Muscle layer of duodenum (tissue), 2 donors: Measurements from ENCODE around the gene FAM219A.

ENCODE experiments used
- H3K27ac ChIP-seq: one replicate; pipeline ENCODE4 v1.7.0; 2013; ENCODE audit warnings: mild to moderate bottlenecking, low read length
- H3K27me3 ChIP-seq: one replicate; pipeline ENCODE4 v1.7.0; 2013; ENCODE audit warnings: low read depth, mild to moderate bottlenecking, control low read depth, low read length
- H3K36me3 ChIP-seq, 2 donors: one replicate each; pipeline ENCODE4 v1.7.0; 2013; ENCODE audit warnings: low read length in 2 of 2, control low read depth in 1 of 2, mild to moderate bottlenecking in 1 of 2; ENCODE audit not compliant: insufficient read depth in 2 of 2, control insufficient read depth in 1 of 2
- H3K4me1 ChIP-seq, 2 donors: one replicate each; pipeline ENCODE4 v1.7.0; 2013; ENCODE audit warnings: low read length in 2 of 2, mild to moderate bottlenecking in 2 of 2, control low read depth in 1 of 2, moderate library complexity in 1 of 2; ENCODE audit not compliant: insufficient read depth in 2 of 2, control insufficient read depth in 1 of 2
- H3K4me3 ChIP-seq, 2 donors: one replicate each; pipeline ENCODE4 v1.7.0; 2013; ENCODE audit warnings: low read length in 2 of 2, low read depth in 1 of 2, mild to moderate bottlenecking in 1 of 2
- H3K9me3 ChIP-seq, 2 donors: one replicate each; pipeline ENCODE4 v1.7.0; 2013; ENCODE audit warnings: low read length in 2 of 2, control low read depth in 1 of 2, mild to moderate bottlenecking in 1 of 2; ENCODE audit not compliant: control insufficient read depth in 1 of 2
- donor health status: healthy.

Gene FAM219A

DNA sequence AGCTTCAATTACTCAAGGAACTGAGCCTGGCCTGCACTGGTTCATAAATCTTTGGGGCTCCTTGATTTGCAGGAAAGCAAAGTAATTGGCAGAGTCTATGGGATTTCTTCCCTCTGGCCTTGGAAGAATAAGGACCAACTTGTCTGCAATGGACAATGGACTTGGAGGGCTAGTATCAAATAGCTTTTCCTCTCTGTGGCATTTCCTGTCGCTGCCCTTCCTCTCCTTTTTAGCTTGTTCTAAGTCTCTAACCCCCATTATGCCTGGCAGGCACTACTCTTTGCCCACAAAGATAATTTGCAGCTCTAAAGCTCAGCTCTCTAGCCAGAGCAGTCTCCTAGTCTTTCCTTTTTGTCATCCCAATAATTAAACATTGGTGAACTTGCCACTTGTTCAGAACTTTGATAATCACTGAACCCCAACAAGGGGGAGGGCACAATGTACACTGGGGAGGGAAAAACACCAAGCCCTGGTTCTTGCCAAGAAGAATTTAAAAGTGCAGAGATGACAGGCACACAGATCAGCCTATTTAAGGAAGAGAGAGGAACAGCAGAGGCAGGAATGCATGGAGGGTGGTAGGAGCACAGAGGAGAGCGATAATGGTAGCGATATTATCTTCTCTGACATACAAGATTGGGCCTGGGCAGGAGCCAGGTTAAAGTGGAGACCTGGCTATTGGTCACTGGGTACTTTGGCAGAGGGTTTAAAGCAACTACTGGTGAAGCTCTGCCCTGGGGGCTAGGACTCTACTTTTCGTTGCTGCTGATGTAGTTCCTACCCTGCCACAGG, 38.5 kb downstream of the FAM219A start:
- H3K27ac ChIP-seq, result no peak overlapping the region

DNA sequence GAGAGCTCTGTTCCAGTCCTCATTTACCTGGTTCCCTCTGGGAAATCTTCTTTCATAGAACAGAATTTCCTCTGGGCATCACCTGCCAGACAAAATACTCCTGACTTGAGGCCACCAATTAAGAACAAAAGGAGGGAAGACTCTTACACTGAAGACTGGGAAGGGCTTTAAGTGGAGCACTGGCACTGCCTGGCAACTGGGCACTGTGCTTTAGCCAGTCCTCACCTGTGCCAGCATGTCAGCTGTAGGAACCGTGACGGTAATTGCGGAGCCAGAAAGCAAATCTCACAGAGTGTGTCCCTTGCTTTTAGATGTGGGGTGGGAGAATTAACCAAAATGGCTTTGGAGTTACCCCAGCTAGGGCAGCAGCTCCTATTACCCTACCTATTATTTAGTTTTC, 40.6 kb downstream of the FAM219A start:
- H3K36me3 ChIP-seq, result no peaks in the 10 kb centered on the region
- no peaks in the 10 kb centered on the region for H3K4me1 ChIP-seq
- no peak overlapping the region for H3K27ac ChIP-seq
- H3K4me3 ChIP-seq, result no peak overlapping the region
- H3K9me3 ChIP-seq, result no peaks in the 10 kb centered on the region
- no peaks in the 10 kb centered on the region for H3K27me3 ChIP-seq

More for the DNA sequence above, 38.5 kb downstream of the FAM219A start:
- H3K27me3 ChIP-seq, result no peaks in the 10 kb centered on the region
- no peak overlapping the region for H3K4me3 ChIP-seq
- H3K9me3 ChIP-seq, result no peaks in the 10 kb centered on the region
- H3K36me3 ChIP-seq, result no peaks in the 10 kb centered on the region
- no peaks in the 10 kb centered on the region for H3K4me1 ChIP-seq

DNA sequence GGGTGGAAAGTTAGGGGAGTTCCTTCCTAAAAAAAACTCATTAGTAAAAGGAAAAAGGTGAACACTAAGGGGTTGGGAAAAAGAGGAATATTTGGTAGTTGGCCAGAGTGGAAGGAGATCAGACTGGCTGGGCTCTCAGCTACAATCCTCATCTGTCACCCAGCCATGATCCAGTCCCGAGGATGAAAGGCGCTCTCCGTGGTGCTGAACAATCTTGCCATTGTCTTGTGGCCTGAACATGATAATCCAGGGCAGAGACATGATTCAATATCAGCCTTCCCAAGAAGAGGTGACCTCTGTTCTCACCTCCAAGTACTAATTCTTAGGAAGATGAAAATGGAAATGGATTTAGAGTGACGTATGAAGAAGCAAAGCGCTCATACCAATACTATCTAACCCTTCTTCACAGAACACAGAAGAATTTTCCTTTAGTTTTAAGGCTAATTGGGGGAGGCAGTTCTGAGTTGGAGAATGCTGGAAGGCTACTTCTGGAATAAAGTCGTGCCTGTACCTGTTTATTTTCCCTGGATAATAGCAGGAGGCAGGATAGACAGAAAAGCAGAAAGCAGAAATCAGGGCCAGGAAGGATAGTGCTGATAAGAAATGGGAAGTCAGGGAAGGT, 45.0 kb downstream of the FAM219A start:
- H3K9me3 ChIP-seq, result no peaks in the 10 kb centered on the region
- no peak overlapping the region for H3K4me3 ChIP-seq
- no peaks in the 10 kb centered on the region for H3K27me3 ChIP-seq
- no peaks in the 10 kb centered on the region for H3K4me1 ChIP-seq
- no peaks in the 10 kb centered on the region for H3K36me3 ChIP-seq
- H3K27ac ChIP-seq, result no peak overlapping the region

DNA sequence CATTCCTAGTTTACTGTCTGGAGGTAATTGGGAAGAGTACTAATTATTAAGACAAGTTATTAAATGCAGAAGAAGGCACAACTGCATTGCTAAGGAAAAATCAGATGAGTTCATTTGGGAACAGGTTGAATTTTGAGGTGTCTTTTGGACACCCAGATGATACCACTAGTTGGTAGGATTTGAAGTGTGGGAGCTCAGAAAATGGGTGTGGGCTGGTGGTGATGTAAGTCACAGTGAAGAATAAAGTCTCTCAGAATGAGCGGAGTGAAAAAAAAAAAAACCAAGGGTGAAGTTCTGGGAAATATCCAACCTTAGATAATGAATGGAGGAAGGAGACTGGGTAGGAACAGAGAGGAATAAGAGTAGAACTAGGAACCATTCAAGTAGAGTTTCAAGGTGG, 46.0 kb downstream of the FAM219A start:
- Histone ChIP-seq H3K4me1 (no peaks in the 10 kb centered on the region), H3K4me3 (no peak overlapping the region), H3K27me3 (no peaks in the 10 kb centered on the region), H3K27ac (no peak overlapping the region), H3K36me3 (no peaks in the 10 kb centered on the region), H3K9me3 (no peaks in the 10 kb centered on the region)

DNA sequence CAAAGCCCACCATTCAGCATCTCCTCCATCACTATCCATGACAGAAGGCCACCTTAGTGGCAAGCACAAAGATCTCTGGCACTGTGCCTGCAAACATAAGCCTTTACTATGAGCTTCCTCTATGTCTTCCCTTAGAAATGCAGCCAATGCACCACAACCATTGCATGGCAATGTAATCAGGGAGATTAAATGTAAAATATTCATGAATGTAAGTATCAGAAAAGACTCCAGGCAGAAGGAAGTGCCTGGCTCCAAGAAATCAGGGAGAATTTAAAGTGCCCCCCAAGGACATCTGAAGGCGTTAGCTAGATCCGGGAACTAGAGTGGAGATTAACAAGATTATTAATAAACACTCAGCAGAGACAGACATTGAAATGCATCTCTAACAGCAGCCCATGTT, 49.2 kb downstream of the FAM219A start:
- H3K4me1 ChIP-seq, result no peaks in the 10 kb centered on the region
- H3K27me3 ChIP-seq, result no peaks in the 10 kb centered on the region
- peaks cover 3 to 10% of the 10 kb centered on the region in 2 donors for H3K36me3 ChIP-seq
- H3K4me3 ChIP-seq, result no peak overlapping the region
- H3K9me3 ChIP-seq, result no peaks in the 10 kb centered on the region
- no peak overlapping the region for H3K27ac ChIP-seq

DNA sequence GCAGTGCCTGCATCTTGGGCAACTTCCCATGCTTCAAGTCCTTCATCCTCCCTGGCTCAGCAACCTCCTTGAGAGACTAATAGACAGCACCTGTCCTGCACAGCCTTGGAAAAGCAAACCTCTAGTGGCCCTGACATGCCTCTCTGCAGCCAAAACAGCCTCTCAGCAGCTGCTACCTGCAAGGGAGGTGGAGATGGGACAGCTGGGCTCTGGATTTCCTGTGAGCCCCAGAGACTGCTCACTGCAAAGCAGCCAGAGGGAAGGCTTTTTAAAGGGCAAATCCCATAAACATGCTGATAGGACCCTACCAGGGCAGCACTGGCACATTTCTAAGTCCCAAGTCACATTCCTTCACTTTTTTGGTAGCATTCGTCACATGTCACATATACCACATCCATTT, 50.2 kb downstream of the FAM219A start:
- no peaks in the 10 kb centered on the region for H3K4me1 ChIP-seq
- H3K36me3 ChIP-seq, result peaks cover 3 to 14% of the 10 kb centered on the region in 2 donors
- no peaks in the 10 kb centered on the region for H3K9me3 ChIP-seq
- no peak overlapping the region for H3K4me3 ChIP-seq
- H3K27ac ChIP-seq, result no peak overlapping the region
- no peaks in the 10 kb centered on the region for H3K27me3 ChIP-seq

DNA sequence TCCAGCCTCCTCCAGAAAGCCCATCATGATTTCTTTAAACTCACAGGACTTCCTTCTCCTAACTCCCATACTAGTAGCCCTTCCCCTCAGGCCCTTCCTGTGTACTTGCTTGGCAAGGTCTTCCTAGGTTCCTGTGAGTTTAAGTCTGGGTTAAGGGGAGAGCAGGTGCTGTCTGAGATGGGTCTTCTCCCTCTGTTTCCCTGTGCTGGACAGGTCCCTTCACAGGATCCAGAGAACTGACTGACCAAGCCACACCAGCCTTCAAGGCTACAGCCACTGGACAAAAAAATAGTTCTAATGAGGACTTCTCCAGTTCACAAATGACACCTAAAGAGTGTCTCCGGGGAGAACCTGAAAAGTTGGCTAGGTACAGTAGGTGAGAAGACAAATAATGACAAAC, 52.2 kb downstream of the FAM219A start:
- Histone ChIP-seq H3K27ac (no peak overlapping the region), H3K4me3 (no peak overlapping the region), H3K27me3 (no peaks in the 10 kb centered on the region), H3K4me1 (no peaks in the 10 kb centered on the region), H3K9me3 (no peaks in the 10 kb centered on the region), H3K36me3 (peaks cover 15 to 28% of the 10 kb centered on the region in 2 donors)

DNA sequence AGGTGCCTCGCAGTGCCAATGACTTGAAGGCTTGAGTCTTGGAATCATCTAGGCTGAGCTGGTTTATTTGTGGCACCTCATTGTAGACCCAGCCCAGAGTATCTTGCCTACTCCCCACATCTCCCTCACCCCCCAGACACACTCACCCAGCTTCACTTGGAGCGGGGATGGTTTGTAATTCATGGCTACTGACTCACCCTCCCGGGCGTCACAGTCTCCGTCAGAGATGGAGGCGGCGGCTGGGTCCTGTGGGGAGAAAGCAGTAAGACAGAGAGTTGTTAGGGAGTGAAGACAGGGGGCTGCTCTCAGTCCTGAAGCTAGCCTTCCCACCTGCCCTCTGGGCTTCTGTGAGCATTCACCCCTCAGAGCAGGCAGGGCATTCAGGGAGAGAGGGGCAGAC, 52.7 kb downstream of the FAM219A start:
- Histone ChIP-seq H3K36me3 (peaks cover 15 to 33% of the 10 kb centered on the region in 2 donors), H3K9me3 (no peaks in the 10 kb centered on the region), H3K27me3 (no peaks in the 10 kb centered on the region), H3K4me3 (no peak overlapping the region), H3K4me1 (no peaks in the 10 kb centered on the region), H3K27ac (no peak overlapping the region)

DNA sequence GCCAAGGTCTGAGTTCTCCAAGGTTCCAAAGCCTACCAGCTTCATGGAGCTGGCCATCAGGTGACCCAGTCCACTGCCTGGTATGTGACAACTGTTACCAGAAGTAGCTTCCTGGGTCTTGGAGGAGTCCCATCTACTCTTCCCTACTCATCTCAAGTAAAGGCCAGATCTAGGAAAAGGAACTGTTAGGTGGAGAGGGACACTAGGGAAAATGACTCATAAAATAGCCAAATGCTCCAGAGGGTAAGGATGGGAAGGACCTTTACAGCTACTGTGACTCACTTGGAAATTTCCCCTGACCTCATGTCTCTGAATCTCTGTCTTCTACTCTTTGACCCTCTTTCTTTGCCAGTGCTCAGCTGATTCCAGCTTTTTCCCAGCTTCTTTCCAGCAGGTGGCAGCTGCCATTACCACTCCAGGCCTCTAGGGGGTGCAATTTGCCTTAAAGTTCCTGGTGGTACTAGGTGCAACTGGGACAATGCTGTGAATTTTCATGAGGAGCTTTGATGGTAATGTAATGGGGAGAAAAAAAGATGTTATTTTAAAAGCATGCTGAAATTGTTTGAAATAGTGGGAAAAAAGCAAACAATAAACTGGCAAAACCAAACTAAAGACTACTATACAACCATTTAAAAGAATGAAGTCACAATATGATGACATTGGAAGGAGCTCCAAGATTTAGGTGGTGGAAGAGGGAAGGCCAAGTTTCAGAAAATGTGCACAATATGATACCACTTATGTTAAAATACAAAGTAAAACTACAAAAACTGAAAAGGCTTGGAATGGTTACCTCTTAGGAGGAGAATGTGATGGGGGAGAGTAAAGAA, 54.6 kb downstream of the FAM219A start:
- Histone ChIP-seq H3K27ac (no peak overlapping the region), H3K4me1 (no peaks in the 10 kb centered on the region), H3K9me3 (no peaks in the 10 kb centered on the region), H3K36me3 (peaks cover 19 to 53% of the 10 kb centered on the region in 2 donors), H3K27me3 (no peaks in the 10 kb centered on the region), H3K4me3 (no peak overlapping the region)

DNA sequence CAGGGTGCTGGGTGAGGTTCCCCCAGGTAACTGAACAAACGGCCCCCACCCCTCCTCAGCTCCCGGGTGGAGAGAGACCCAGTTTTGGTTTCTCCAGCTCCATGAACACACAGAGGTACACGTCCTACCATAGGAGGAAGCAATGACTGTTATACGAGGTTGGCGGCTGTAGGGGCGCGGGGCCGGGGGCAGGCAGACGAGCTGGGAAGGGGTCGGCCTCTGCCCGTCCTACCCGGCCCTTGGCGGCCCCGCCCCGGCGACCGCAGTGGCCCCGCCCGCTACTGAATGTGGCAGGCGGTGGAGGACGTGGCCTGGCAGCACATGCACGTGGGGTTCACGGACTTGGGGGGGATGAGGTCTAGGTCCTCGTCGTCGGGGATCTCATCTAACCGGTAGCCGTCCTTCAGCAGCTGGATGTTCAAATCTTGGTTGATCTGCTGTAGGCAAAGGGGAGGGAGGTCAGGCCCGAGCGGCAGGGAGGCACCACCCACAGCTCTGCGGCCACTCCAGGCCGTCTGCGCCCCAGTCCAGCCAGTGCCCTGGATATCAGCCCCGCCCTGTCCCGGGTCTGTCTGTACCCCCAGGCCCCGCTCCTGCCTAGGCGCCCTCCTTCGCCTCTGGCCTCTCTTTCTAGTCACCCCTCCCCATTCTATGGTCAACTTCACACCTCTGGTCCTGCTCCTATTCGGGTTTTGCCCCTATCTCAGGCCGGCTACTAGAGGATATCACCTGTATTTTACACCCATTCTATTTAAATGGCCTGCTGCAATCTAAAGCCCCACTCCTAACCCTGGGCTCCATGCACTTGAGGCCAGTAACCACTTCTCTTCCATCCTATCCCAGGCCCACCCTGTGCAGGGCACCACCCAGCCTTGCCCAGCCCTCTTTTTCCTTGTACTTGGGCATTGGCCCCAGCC, 57.4 kb downstream of the FAM219A start:
- no peaks in the 10 kb centered on the region for H3K27me3 ChIP-seq
- no peaks in the 10 kb centered on the region for H3K4me1 ChIP-seq
- peaks cover 19 to 69% of the 10 kb centered on the region in 2 donors for H3K36me3 ChIP-seq
- H3K27ac ChIP-seq, result no peak overlapping the region
- no peaks in the 10 kb centered on the region for H3K9me3 ChIP-seq
- no peak overlapping the region for H3K4me3 ChIP-seq
